GM12872 (cell line): Measurements from ENCODE around the gene IRF3.

Experiments
- CTCF ChIP-seq: IDR thresholded peaks from 3 replicates; pipeline ENCODE4 v1.5.1; 2011; ENCODE audit warnings: low read depth, mild to moderate bottlenecking, low read length, moderate library complexity; ENCODE audit not compliant: insufficient read depth

The IRF3 gene

GRCh38 chr19:49655570-49656455 is 9.8 kb downstream of the IRF3 start:
- no peak for TF ChIP-seq CTCF

GRCh38 chr19:49654581-49654980 is 11.1 kb downstream of the IRF3 start:
- no peak for TF ChIP-seq CTCF

- no peak for TF ChIP-seq CTCF
Observed at GRCh38 chr19:49653466-49653806, 12.2 kb downstream of the IRF3 start.

GRCh38 chr19:49652551-49653465 is 12.8 kb downstream of the IRF3 start:
- no peak for TF ChIP-seq CTCF

GRCh38 chr19:49651820-49652550 is 13.7 kb downstream of the IRF3 start:
- TF ChIP-seq CTCF: no peak

GRCh38 chr19:49651029-49651819 is 14.4 kb downstream of the IRF3 start:
- no peak for TF ChIP-seq CTCF
